Spleen (tissue), 11 donors: ENCODE measurements around the gene LPP. TPM values are rescaled to one million over a fixed set of nuclear protein-coding genes. Genes with fewer than 3 reads are reported as not detected.

Experiments
- DNase-seq: peaks from one replicate; pipeline ENCODE4 v3.0.0-alpha.2; 2020
- H3K27ac ChIP-seq, 8 donors: fragments of 200-600 bp; sonication (generic) in 7 of 8; 1 replicate in 4 of 8; 2 replicates in 4 of 8; pipeline versions ENCODE4 v1.5.0 to v1.8.0; 2016 to 2021; ENCODE audit warnings: inconsistent platforms in 4 of 8, mild to moderate bottlenecking in 4 of 8, moderate library complexity in 1 of 8
- H3K27me3 ChIP-seq, 7 donors: fragments of 200-600 bp; sonication (generic) in 6 of 7; replicated peaks in 1 of 7; 1 replicate in 4 of 7; 2 replicates in 3 of 7; pipeline versions ENCODE4 v1.5.0 to v1.8.0; 2016 to 2021; ENCODE audit warnings: inconsistent platforms in 3 of 7, mild to moderate bottlenecking in 1 of 7
- H3K36me3 ChIP-seq, 6 donors: fragments of 200-600 bp; sonication (generic) in 5 of 6; 1 replicate in 4 of 6; 2 replicates in 2 of 6; pipeline versions ENCODE4 v1.5.0 to v1.8.0; 2016 to 2021; ENCODE audit warnings: inconsistent platforms in 2 of 6
- H3K4me1 ChIP-seq, 6 donors: fragments of 200-600 bp; sonication (generic) in 5 of 6; 1 replicate in 3 of 6; 2 replicates in 3 of 6; pipeline versions ENCODE4 v1.5.0 to v1.8.0; 2016 to 2021; ENCODE audit warnings: inconsistent platforms in 3 of 6
- H3K4me3 ChIP-seq, 8 donors: fragments of 200-600 bp; sonication (generic) in 7 of 8; 1 replicate in 4 of 8; 2 replicates in 4 of 8; pipeline versions ENCODE4 v1.5.0 to v1.8.0; 2016 to 2021; ENCODE audit warnings: inconsistent platforms in 4 of 8, mild to moderate bottlenecking in 4 of 8, moderate library complexity in 2 of 8
- H3K9me3 ChIP-seq, 8 donors: fragments of 200-600 bp; sonication (generic) in 7 of 8; 1 replicate in 4 of 8; 2 replicates in 4 of 8; pipeline versions ENCODE4 v1.5.0 to v1.8.0; 2016 to 2021; ENCODE audit warnings: inconsistent platforms in 4 of 8
- POLR2A ChIP-seq, 3 donors: fragments of 450-650 bp; IDR thresholded peaks; one replicate each; pipeline ENCODE4 v1.5.1; 2017; ENCODE audit warnings: antibody characterized with exemption in 3 of 3, mild to moderate bottlenecking in 1 of 3
- POLR2AphosphoS5 ChIP-seq, 3 donors: sonication (generic); formaldehyde crosslinking; IDR thresholded peaks; one replicate each; pipeline ENCODE4 v1.5.1; 2017; ENCODE audit warnings: antibody characterized with exemption in 3 of 3
- WGBS, 5 donors: extraction: QIAGEN DNeasy Blood & Tissue Kit in 3 of 5; methylation state at CpG; one replicate each; pipeline versions ENCODE4 v1.1.5 to v1.1.7; 2013 to 2018; 5-methylcytosine and 5-hydroxymethylcytosine counted together
- intact Hi-C: fragments of 100-400 bp; cut with DNase I; formaldehyde crosslinking; loops from one replicate; pipeline ENCODE4 v1.15.0; 2023; ENCODE audit warnings: low total_unique reads
- polyA plus RNA-seq, 3 donors: library from polyadenylated mRNA; stranded (reverse); fragments of 200-250 nt; gene quantifications; one replicate each; pipeline ENCODE4 v1.2.1, GENCODE V29; 2013
- total RNA-seq, 7 donors: library from RNA; depleted of rRNA in 3 of 7; stranded (reverse); fragments of >200 nt in 3 of 7; fragmentation: NEBNext Ultra II Directional in 4 of 7; extraction: Animal tissue kit (Norgen Biotek cat#: 25700) in 4 of 7; gene quantifications; one replicate each; pipeline versions ENCODE4 v1.1.0 to v1.2.1, GENCODE V29; 2016 to 2021
- TF ChIP-seq, protein P1 (sequence below), 11 experiments: fragments of 200-600 bp in 7 of 11; fragments of 450-650 bp in 4 of 11; sonication (generic) in 4 of 11; IDR thresholded peaks in 8 of 11; conservative IDR thresholded peaks in 3 of 11; 1 replicate in 7 of 11; 2 replicates in 4 of 11; pipeline versions ENCODE4 v1.4.0 to v1.8.0; 2016 to 2021; ENCODE audit warnings: antibody characterized with exemption in 11 of 11, inconsistent platforms in 4 of 11, mild to moderate bottlenecking in 1 of 11
- donor health status: healthy with polysubstance abuse.
- donor health status: DM: no; HTN: no; CAD: no; lungs with moderate emphysema.
- donor health status: DM: no; HTN: no; CAD: no.
- donor health status: Bipolar disorder and iron deficiency.
- donor health status: healthy.
- donor health status: DM: no; HTN: no; CAD: no.
- donor health status: DM: yes; HTN: yes; CAD: no.

Gene LPP
- total and polyA plus RNA-seq, 10 donors: 2.4 to 270 (median 156) TPM

GRCh38 chr3:188740010-188740409 lies 586.1 kb downstream of the LPP start:
- intact Hi-C loops: no loop called here
- no peaks in the 10 kb centered on the region for H3K9me3 ChIP-seq
- 84 to 100% (median 100%) methylated on average over 1 of the region's 1 CpG for WGBS, 5 donors

DNA sequence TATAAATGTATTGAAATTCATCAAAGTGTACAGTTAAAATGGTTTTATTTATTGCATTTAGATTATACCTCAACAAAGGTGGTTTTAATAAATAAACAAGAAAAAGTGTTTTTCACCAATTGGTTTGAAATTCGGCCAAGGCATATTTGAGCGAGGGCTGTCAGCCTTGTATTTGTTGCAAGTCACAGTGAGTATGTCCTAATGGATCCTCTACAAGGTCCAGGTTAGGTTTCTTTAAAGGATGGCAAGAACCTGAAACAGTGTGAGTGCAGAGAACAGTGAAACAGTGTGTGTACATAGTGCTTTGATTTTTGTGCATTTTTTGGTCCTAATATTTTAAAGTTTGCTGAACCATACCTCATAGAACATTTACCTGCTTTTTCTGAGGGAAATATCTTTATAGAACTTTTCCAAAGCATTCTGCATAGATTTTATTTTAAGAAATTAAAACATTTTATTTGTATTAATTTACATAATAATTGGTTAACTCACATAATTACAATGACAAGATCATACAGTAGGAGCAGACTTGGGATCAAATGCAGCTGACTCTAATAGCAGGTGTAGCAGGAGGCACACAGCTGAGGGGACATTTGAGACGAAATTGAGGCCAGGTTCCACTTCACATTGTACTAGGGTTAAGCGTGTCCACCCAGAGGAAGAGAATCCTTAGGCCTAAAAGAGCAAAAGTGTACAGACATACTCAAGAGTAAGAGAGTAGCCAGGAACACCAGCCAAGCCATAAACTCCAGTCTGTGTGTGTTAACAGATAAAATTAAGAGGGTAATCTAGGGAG lies 589.0 kb downstream of the LPP start:
- H3K9me3 ChIP-seq: no peaks in the 10 kb centered on the region
- WGBS, 5 donors: 88 to 97% (median 95%) methylated on average over 4 of the region's 4 CpGs
- no peaks in the 10 kb centered on the region for H3K27me3 ChIP-seq
- intact Hi-C loops: no loop called here
- TF ChIP-seq, protein P1, sequence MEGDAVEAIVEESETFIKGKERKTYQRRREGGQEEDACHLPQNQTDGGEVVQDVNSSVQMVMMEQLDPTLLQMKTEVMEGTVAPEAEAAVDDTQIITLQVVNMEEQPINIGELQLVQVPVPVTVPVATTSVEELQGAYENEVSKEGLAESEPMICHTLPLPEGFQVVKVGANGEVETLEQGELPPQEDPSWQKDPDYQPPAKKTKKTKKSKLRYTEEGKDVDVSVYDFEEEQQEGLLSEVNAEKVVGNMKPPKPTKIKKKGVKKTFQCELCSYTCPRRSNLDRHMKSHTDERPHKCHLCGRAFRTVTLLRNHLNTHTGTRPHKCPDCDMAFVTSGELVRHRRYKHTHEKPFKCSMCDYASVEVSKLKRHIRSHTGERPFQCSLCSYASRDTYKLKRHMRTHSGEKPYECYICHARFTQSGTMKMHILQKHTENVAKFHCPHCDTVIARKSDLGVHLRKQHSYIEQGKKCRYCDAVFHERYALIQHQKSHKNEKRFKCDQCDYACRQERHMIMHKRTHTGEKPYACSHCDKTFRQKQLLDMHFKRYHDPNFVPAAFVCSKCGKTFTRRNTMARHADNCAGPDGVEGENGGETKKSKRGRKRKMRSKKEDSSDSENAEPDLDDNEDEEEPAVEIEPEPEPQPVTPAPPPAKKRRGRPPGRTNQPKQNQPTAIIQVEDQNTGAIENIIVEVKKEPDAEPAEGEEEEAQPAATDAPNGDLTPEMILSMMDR (IDR thresholded peaks at IDR 0.05 in 8 of 11, conservative IDR thresholded peaks at IDR 0.05 in 3 of 11): no peak
- TF ChIP-seq POLR2AphosphoS5 (IDR thresholded peaks at IDR 0.05) (no peak), POLR2A (IDR thresholded peaks at IDR 0.05) (no peak)
- DNase-seq: no peak
- no peak overlapping the region for H3K4me3 ChIP-seq
- no peak overlapping the region for H3K27ac ChIP-seq
- H3K36me3 ChIP-seq: no peaks in the 10 kb centered on the region
- H3K4me1 ChIP-seq: no peaks in the 10 kb centered on the region

More at GRCh38 chr3:188740010-188740409, 586.1 kb downstream of the LPP start:
- DNase-seq: no peak
- Histone ChIP-seq H3K27me3 (no peaks in the 10 kb centered on the region), H3K4me1 (no peaks in the 10 kb centered on the region), H3K4me3 (no peak overlapping the region), H3K27ac (no peak overlapping the region), H3K36me3 (no peaks in the 10 kb centered on the region)
- TF ChIP-seq, protein P1 (IDR thresholded peaks at IDR 0.05 in 8 of 11, conservative IDR thresholded peaks at IDR 0.05 in 3 of 11): no peak
- TF ChIP-seq POLR2A (IDR thresholded peaks at IDR 0.05): no peak
- TF ChIP-seq POLR2AphosphoS5 (IDR thresholded peaks at IDR 0.05): no peak

DNA sequence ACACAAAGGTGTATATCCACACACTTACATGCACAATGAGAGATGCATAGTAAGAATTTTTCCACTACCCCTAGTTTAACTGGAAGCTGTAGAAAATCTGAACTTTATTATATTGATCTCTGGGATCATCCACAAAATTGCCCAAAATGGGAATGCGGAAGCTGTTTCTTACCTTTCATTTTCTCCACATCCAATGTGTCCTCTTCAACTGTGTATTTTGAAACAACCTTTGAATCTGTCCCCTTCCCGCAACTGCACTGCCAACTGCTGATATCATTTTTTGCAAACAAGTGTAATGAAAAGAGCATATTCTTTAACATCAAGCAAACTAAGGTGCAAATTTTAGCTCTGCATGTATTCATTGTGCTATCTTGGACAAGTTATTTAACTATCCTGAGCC lies 590.2 kb downstream of the LPP start:
- Histone ChIP-seq H3K9me3 (no peaks in the 10 kb centered on the region), H3K27ac (no peak overlapping the region), H3K4me1 (peaks cover 0 to 4% (median 0%) of the 10 kb centered on the region in 6 donors), H3K36me3 (no peaks in the 10 kb centered on the region), H3K27me3 (no peaks in the 10 kb centered on the region), H3K4me3 (no peak overlapping the region)
- intact Hi-C loops: no loop called here
- DNase-seq: no peak
- TF ChIP-seq POLR2AphosphoS5 (IDR thresholded peaks at IDR 0.05): no peak
- TF ChIP-seq POLR2A (IDR thresholded peaks at IDR 0.05): no peak
- TF ChIP-seq, protein P1 (IDR thresholded peaks at IDR 0.05 in 8 of 11, conservative IDR thresholded peaks at IDR 0.05 in 3 of 11): no peak
- 95 to 98% (median 98%) methylated on average over 2 of the region's 2 CpGs for WGBS, 5 donors

DNA sequence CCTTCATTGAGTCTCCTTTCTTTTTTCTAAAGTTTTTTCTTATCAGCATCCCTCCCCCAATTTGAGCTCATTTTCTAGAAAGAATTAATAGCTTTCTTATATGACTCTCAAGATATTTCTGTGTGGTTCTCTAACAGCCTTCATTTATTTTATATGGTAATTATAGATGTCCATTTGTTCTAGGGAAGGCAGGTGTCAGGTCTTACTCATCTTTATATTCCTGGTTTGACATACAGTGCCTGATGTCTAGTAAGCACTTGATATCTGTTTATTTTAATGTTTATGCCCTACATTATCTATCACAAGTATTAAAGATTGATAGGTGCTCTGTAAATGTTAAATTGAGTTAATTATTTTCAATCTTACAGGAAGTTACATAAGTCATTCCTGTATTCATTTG lies 591.1 kb downstream of the LPP start:
- no peak overlapping the region for H3K4me3 ChIP-seq
- H3K9me3 ChIP-seq: no peaks in the 10 kb centered on the region
- H3K27ac ChIP-seq: no peak overlapping the region
- H3K27me3 ChIP-seq: no peaks in the 10 kb centered on the region
- DNase-seq: no peak
- intact Hi-C loops: no loop called here
- H3K4me1 ChIP-seq: peaks cover 0 to 4% (median 0%) of the 10 kb centered on the region in 6 donors
- H3K36me3 ChIP-seq: no peaks in the 10 kb centered on the region
- TF ChIP-seq, protein P1 (IDR thresholded peaks at IDR 0.05 in 8 of 11, conservative IDR thresholded peaks at IDR 0.05 in 3 of 11): no peak
- TF ChIP-seq POLR2A (IDR thresholded peaks at IDR 0.05) (no peak), POLR2AphosphoS5 (IDR thresholded peaks at IDR 0.05) (no peak)
